Upper lobe of left lung (tissue), 4 donors: ENCODE results near the gene TFR2.

Source experiments
- CTCF ChIP-seq, 6 experiments: fragments of 450-650 bp in 4 of 6; fragments of 200-600 bp in 2 of 6; sonication (generic) in 2 of 6; IDR thresholded peaks; one replicate each; pipeline ENCODE4 v1.5.1; 2016 to 2019; ENCODE audit warnings: antibody characterized with exemption in 6 of 6
- POLR2AphosphoS5 ChIP-seq, 2 donors: sonication (generic); formaldehyde crosslinking; IDR thresholded peaks; one replicate each; pipeline ENCODE4 v1.5.1; 2017; ENCODE audit warnings: antibody characterized with exemption in 2 of 2

GRCh38 chr7:100576384-100576993, 64.9 kb downstream of the TFR2 start:
- TF ChIP-seq CTCF (IDR thresholded peaks at IDR 0.05) (no peak), POLR2AphosphoS5 (IDR thresholded peaks at IDR 0.05) (no peak)
